A549 (cell line): ENCODE results near the gene KIF1A.

ENCODE experiments used
- BHLHE40 ChIP-seq: IDR thresholded peaks from 2 replicates; pipeline ENCODE4 v1.6.1; 2012; ENCODE audit warnings: low read depth, low read length, inconsistent platforms
- CTCF ChIP-seq: fragments of >200 bp; sonication (Bioruptor Twin); formaldehyde crosslinking; IDR thresholded peaks from 3 replicates; pipeline ENCODE4 v1.5.1; 2016
- EHMT2 ChIP-seq: fragments of 200-600 bp; sonication (generic); IDR thresholded peaks from 2 replicates; pipeline ENCODE4 v1.6.1; 2016; ENCODE audit warnings: antibody characterized with exemption, low read depth, mild to moderate bottlenecking, moderate library complexity
- EP300 ChIP-seq, 2 experiments: fragments of >200 bp; sonication (Bioruptor Twin); formaldehyde crosslinking; IDR thresholded peaks; 2 replicates in 1 of 2; 3 replicates in 1 of 2; pipeline ENCODE4 v1.6.1; 2016 to 2017
- HOXB13 ChIP-seq: fragments of 250-450 bp; sonication (Bioruptor Pico); IDR thresholded peaks from 2 replicates; pipeline ENCODE4 v1.5.0; 2020; ENCODE audit warnings: low read depth, mild to moderate bottlenecking, moderate library complexity
- HOXB5 ChIP-seq: fragments of 250-450 bp; sonication (Bioruptor Pico); IDR thresholded peaks from 2 replicates; pipeline ENCODE4 v1.5.0; 2020; ENCODE audit warnings: mild to moderate bottlenecking, moderate library complexity
- KDM5A ChIP-seq: fragments of 200-600 bp; sonication (generic); IDR thresholded peaks from 2 replicates; pipeline ENCODE4 v1.6.1; 2016; ENCODE audit warnings: antibody characterized with exemption, mild to moderate bottlenecking
- MAFK ChIP-seq: fragments of 450-650 bp; IDR thresholded peaks from 2 replicates; pipeline ENCODE4 v1.6.1; 2014; ENCODE audit not compliant: partially characterized antibody
- MAX ChIP-seq: IDR thresholded peaks from 2 replicates; pipeline ENCODE4 v1.6.1; 2012
- POLR2A ChIP-seq: IDR thresholded peaks from 2 replicates; pipeline ENCODE4 v1.6.1; 2012; ENCODE audit warnings: mild to moderate bottlenecking, low read length
- RAD21 ChIP-seq, 2 experiments: fragments of >200 bp in 1 of 2; sonication (Bioruptor Twin) in 1 of 2; formaldehyde crosslinking in 1 of 2; IDR thresholded peaks in 1 of 2; conservative IDR thresholded peaks in 1 of 2; 2 replicates in 1 of 2; 3 replicates in 1 of 2; pipeline ENCODE4 v1.6.1; 2012 to 2018; ENCODE audit warnings: inconsistent platforms in 1 of 2
- RCOR1 ChIP-seq: fragments of 150-350 bp; IDR thresholded peaks from 2 replicates; pipeline ENCODE4 v1.6.1; 2014; ENCODE audit warnings: antibody characterized with exemption, low read length, low read depth
- SMC3 ChIP-seq: fragments of >200 bp; sonication (Bioruptor Twin); formaldehyde crosslinking; IDR thresholded peaks from 3 replicates; pipeline ENCODE4 v1.6.1; 2018; ENCODE audit warnings: inconsistent platforms
- ZFP36 ChIP-seq: fragments of 450-650 bp; IDR thresholded peaks from 2 replicates; pipeline ENCODE4 v1.6.1; 2014; ENCODE audit warnings: borderline replicate concordance; ENCODE audit not compliant: partially characterized antibody

DNA sequence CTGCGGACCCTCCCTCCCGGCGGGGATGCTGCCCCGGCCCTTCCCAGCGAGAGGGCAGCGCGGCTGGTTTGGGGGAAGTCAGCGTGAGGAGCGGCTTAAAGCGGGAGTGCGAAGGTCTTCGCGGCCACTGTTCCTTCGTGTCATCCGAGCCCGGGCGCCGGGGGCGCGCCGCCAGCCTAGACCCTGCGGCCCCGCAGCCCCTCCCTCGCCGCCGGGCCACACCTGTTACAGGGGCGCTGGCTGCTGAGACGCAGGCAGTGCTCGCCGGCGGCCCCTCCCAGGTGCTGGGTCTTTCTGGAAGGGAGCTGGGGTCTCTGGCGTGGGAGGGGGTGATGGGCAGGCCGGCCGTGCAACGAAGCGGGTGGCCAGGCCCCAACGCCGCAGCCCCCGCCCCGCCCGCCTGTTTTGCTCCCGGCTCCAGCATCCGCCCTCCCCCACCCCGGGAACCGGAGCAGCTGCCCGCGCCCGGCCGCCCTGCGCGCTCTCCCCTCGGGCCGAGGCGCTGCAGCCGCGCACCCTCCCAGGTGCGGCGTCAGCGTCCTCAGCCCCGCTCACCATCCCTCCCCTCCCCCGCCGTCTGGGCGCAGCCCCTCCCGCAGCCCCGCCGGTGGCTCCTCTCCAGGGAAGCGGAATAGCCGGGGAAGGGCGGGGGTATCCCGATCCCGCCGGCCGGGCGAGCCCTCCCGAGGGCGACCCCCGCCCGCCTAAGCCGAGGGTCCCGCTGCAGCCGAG is 727 bp downstream of the KIF1A start:
- TF ChIP-seq CTCF (no peak), SMC3 (no peak), RCOR1 (no peak), EP300 (IDR thresholded peaks at IDR 0.05) (no peak), BHLHE40 (no peak), HOXB5 (no peak), POLR2A (no peak), ZFP36 (no peak), MAFK (no peak), EHMT2 (no peak), HOXB13 (no peak), KDM5A (no peak), MAX (no peak), RAD21 (conservative IDR thresholded peaks at IDR 0.05 in 1 of 2, IDR thresholded peaks at IDR 0.05 in 1 of 2) (no peak)
